Caco-2 (cell line): ENCODE results near the gene PARP11. TPM values are rescaled to one million over a fixed set of nuclear protein-coding genes. Genes with fewer than 3 reads are reported as not detected.

Source experiments
- BruUV-seq: library from RNA; stranded (reverse); fragments of 400-500 nt; replicated peaks from 2 replicates; lab custom pipeline; 2021; lab: Mats Ljungman, UMichigan
- CTCF ChIA-PET: fragments of 300-600 bp; sonication (Branson Sonifier 250); formaldehyde crosslinking; loops from one replicate; lab custom pipeline; 2022; ENCODE audit warnings: antibody characterized with exemption; lab: Charles Lee
- POLR2A ChIA-PET: fragments of 300-600 bp; sonication (Branson Sonifier 250); formaldehyde crosslinking; loops from one replicate; lab custom pipeline; 2022; ENCODE audit warnings: antibody characterized with exemption; lab: Charles Lee
- DNase-seq, 2 experiments: peaks; one replicate each; pipeline versions ENCODE4 v3.0.0 to v3.0.0-alpha.2; 2020 to 2022
- H3K27me3 ChIP-seq: replicated peaks from 2 replicates; pipeline ENCODE4 v1.6.0; 2011; ENCODE audit warnings: low read length; ENCODE audit not compliant: control insufficient read depth, insufficient read depth
- H3K36me3 ChIP-seq: 2 replicates; pipeline ENCODE4 v1.5.1; 2011; ENCODE audit warnings: low read length; ENCODE audit not compliant: control insufficient read depth, insufficient read depth
- H3K4me1 ChIP-seq: fragments of 250-450 bp; sonication (Bioruptor Pico); 2 replicates; pipeline ENCODE4 v1.5.1; 2020; ENCODE audit warnings: mild to moderate bottlenecking
- H3K4me3 ChIP-seq: 2 replicates; pipeline ENCODE4 v1.5.1; 2011; ENCODE audit warnings: low read depth, mild to moderate bottlenecking, control low read depth, low read length
- H3K9me3 ChIP-seq: fragments of 250-450 bp; sonication (Bioruptor Pico); 2 replicates; pipeline ENCODE4 v1.5.1; 2020; ENCODE audit warnings: mild to moderate bottlenecking, moderate library complexity
- H3K27ac Mint-ChIP-seq: one replicate; pipeline ENCODE4 v1.8.0; 2022; ENCODE audit warnings: mixed read lengths; ENCODE audit not compliant: unreplicated experiment
- H3K27me3 Mint-ChIP-seq: one replicate; pipeline ENCODE4 v1.8.0; 2022; ENCODE audit warnings: mixed read lengths; ENCODE audit not compliant: insufficient read depth, unreplicated experiment
- H3K36me3 Mint-ChIP-seq: one replicate; pipeline ENCODE4 v1.8.0; 2022; ENCODE audit warnings: mild to moderate bottlenecking, mixed read lengths; ENCODE audit not compliant: insufficient read depth, unreplicated experiment
- H3K4me1 Mint-ChIP-seq: one replicate; pipeline ENCODE4 v1.8.0; 2022; ENCODE audit warnings: low read depth, mixed read lengths; ENCODE audit not compliant: unreplicated experiment
- H3K4me3 Mint-ChIP-seq: one replicate; pipeline ENCODE4 v1.8.0; 2022; ENCODE audit warnings: mild to moderate bottlenecking, moderate library complexity, mixed read lengths; ENCODE audit not compliant: unreplicated experiment
- H3K9me3 Mint-ChIP-seq: one replicate; pipeline ENCODE4 v1.8.0; 2022; ENCODE audit warnings: mixed read lengths; ENCODE audit not compliant: unreplicated experiment
- CTCF ChIP-seq, 2 experiments: fragments of 200-600 bp in 1 of 2; IDR thresholded peaks; 1 replicate in 1 of 2; 2 replicates in 1 of 2; pipeline versions ENCODE4 v1.5.1 to v1.8.0; 2011 to 2022; ENCODE audit warnings: antibody characterized with exemption in 1 of 2, control low read depth in 1 of 2, inconsistent platforms in 1 of 2, low read depth in 1 of 2, low read length in 1 of 2, mild to moderate bottlenecking in 1 of 2, moderate library complexity in 1 of 2; ENCODE audit not compliant: insufficient read depth in 1 of 2, severe bottlenecking in 1 of 2, unreplicated experiment in 1 of 2
- intact Hi-C: fragments of 100-400 bp; cut with micrococcal nuclease; formaldehyde crosslinking; loops from one replicate; pipeline ENCODE4 v1.10.0; 2022; ENCODE audit not compliant: unreplicated experiment
- total RNA-seq: library from RNA; stranded (reverse); gene quantifications from 2 replicates; pipeline ENCODE4 v1.2.3, GENCODE V29; 2022

The PARP11 gene
- total RNA-seq, 1 experiment from 2014 or later, result 18.1 TPM

GRCh38 chr12:3809357-3810015, 63.7 kb downstream of the PARP11 start:
- no peak for TF ChIP-seq CTCF (IDR thresholded peaks at IDR 0.05; ENCODE audit: insufficient read depth in 1 of 2, low read depth in 1 of 2, low read length in 1 of 2, severe bottlenecking in 1 of 2, unreplicated experiment in 1 of 2)
- Histone ChIP-seq H3K27me3 (no peaks in the 10 kb centered on the region), H3K4me3 (no peak overlapping the region), H3K9me3 (no peaks in the 10 kb centered on the region), H3K4me1 (no peaks in the 10 kb centered on the region), H3K36me3 (no peaks in the 10 kb centered on the region; the same call in 1 of the 2 replicates)
- ChIA-PET CTCF (interaction anchor here (1.5 kb wide), 1 partner anchor 10 kb away, joined by 9 read pairs; no protein-coding TSS in a partner anchor), POLR2A (interaction anchor here (0.6 kb wide), 1 partner anchor 43 kb away, joined by 3 read pairs; no protein-coding TSS in a partner anchor)
- no peak for DNase-seq
- Mint-ChIP-seq H3K4me1 (no peaks in the 10 kb centered on the region), H3K9me3 (no peaks in the 10 kb centered on the region), H3K36me3 (peaks cover 5% of the 10 kb centered on the region), H3K27me3 (no peaks in the 10 kb centered on the region), H3K4me3 (no peak overlapping the region), H3K27ac (no peak overlapping the region)
- intact Hi-C loops, result no loop called here
- TSS peak; percentile 8 for BruUV-seq

- intact Hi-C loops, result no loop called here
- DNase-seq, result no peak
- H3K36me3 ChIP-seq, result no peaks in the 10 kb centered on the region
- no peak overlapping the region for H3K4me3 ChIP-seq
- Mint-ChIP-seq H3K9me3 (no peaks in the 10 kb centered on the region), H3K36me3 (peaks cover 5% of the 10 kb centered on the region), H3K4me1 (no peaks in the 10 kb centered on the region), H3K4me3 (no peak overlapping the region), H3K27ac (no peak overlapping the region), H3K27me3 (no peaks in the 10 kb centered on the region)
- no peaks in the 10 kb centered on the region for H3K27me3 ChIP-seq
- ChIA-PET POLR2A (no interaction called here), CTCF (interaction anchor here (0.9 to 3.3 kb wide), 2 partner anchors 150 to 505 kb away, joined by 3 to 55 read pairs; no protein-coding TSS in a partner anchor)
- no peak for TF ChIP-seq CTCF (IDR thresholded peaks at IDR 0.05; ENCODE audit: insufficient read depth in 1 of 2, low read depth in 1 of 2, low read length in 1 of 2, severe bottlenecking in 1 of 2, unreplicated experiment in 1 of 2)
- H3K4me1 ChIP-seq, result no peaks in the 10 kb centered on the region
- H3K9me3 ChIP-seq, result no peaks in the 10 kb centered on the region
- no TSS peak for BruUV-seq
Measured at GRCh38 chr12:3805077-3805476, 68.1 kb downstream of the PARP11 start.

- Histone ChIP-seq H3K4me1 (no peaks in the 10 kb centered on the region), H3K4me3 (no peak overlapping the region), H3K27me3 (no peaks in the 10 kb centered on the region), H3K9me3 (no peaks in the 10 kb centered on the region), H3K36me3 (no peaks in the 10 kb centered on the region)
- DNase-seq, result peak; percentile 80
- intact Hi-C loops, result loop anchor here (1.0 kb wide), 2 partner anchors 146 to 504 kb away; no protein-coding TSS in a partner anchor
- CTCF ChIA-PET, result interaction anchor here (0.6 to 3.3 kb wide), 11 partner anchors 9 to 504 kb away, joined by 3 to 55 read pairs (median 4); partner anchors contain the start of gene CRACR2A
- POLR2A ChIA-PET, result no interaction called here
- no peak overlapping the region for H3K27ac Mint-ChIP-seq
- H3K4me1 Mint-ChIP-seq, result no peaks in the 10 kb centered on the region
- BruUV-seq, result no TSS peak
- peak; percentile 95 to 98 for TF ChIP-seq CTCF (IDR thresholded peaks at IDR 0.05; ENCODE audit: insufficient read depth in 1 of 2, low read depth in 1 of 2, low read length in 1 of 2, severe bottlenecking in 1 of 2, unreplicated experiment in 1 of 2)
- H3K27me3 Mint-ChIP-seq, result no peaks in the 10 kb centered on the region
- peaks cover 5% of the 10 kb centered on the region for H3K36me3 Mint-ChIP-seq
- H3K4me3 Mint-ChIP-seq, result no peak overlapping the region
- no peaks in the 10 kb centered on the region for H3K9me3 Mint-ChIP-seq
Measured at GRCh38 chr12:3803865-3804472, 69.2 kb downstream of the PARP11 start.
